K562 (cell line): ENCODE data around the gene KMT2C. TPM values are rescaled to one million over a fixed set of nuclear protein-coding genes. Genes with fewer than 3 reads are reported as not detected.
A peak's percentile ranks its signal among the peaks of the same experiment; 100 is the strongest.
"Not testable (repeated sequence)": the region's sequence is repeated elsewhere in the genome, so short reads cannot be mapped to it uniquely, and the experiment has no call there.

Source experiments
- ARNT ChIP-seq, 2 experiments: fragments of 450-650 bp; IDR thresholded peaks; 2 replicates each; pipeline ENCODE4 v1.6.1; 2016; ENCODE audit warnings: mild to moderate bottlenecking in 1 of 2
- ATF1 ChIP-seq, 2 experiments: fragments of 450-650 bp in 1 of 2; IDR thresholded peaks; 2 replicates each; pipeline ENCODE4 v1.6.1; 2016; ENCODE audit warnings: missing compliant biosample characterization in 1 of 2, missing genetic modification characterization in 1 of 2
- DDX20 ChIP-seq: fragments of 450-650 bp; IDR thresholded peaks from 2 replicates; pipeline ENCODE4 v1.6.1; 2016; ENCODE audit warnings: missing genetic modification characterization, low read depth, mild to moderate bottlenecking, missing compliant biosample characterization, moderate library complexity
- EP400 ChIP-seq: fragments of 450-650 bp; IDR thresholded peaks from 2 replicates; pipeline ENCODE4 v1.6.1; 2017; ENCODE audit warnings: antibody characterized with exemption, mild to moderate bottlenecking, moderate library complexity
- ESRRA ChIP-seq: fragments of 450-650 bp; IDR thresholded peaks from 2 replicates; pipeline ENCODE4 v1.6.1; 2014; ENCODE audit warnings: low read depth, mild to moderate bottlenecking, moderate library complexity, borderline replicate concordance
- PML ChIP-seq: IDR thresholded peaks from 2 replicates; pipeline ENCODE4 v1.6.1; 2012; ENCODE audit warnings: low read length, inconsistent platforms
- POLR2A ChIP-seq: fragments of 450-650 bp; conservative IDR thresholded peaks from 2 replicates; pipeline ENCODE4 v1.6.1; 2016
- POLR2H ChIP-seq: IDR thresholded peaks from 2 replicates; pipeline ENCODE4 v1.6.1; 2016; ENCODE audit warnings: missing genetic modification characterization, low read depth, mild to moderate bottlenecking, control low read depth, missing compliant biosample characterization, moderate library complexity
- SMC3 ChIP-seq: conservative IDR thresholded peaks from 2 replicates; pipeline ENCODE4 v1.6.1; 2011; ENCODE audit warnings: low read depth, low read length, improper control_type of control experiment; ENCODE audit not compliant: insufficient read depth
- ZFX ChIP-seq: sonication (generic); formaldehyde crosslinking; IDR thresholded peaks from 2 replicates; pipeline ENCODE4 v1.8.0; 2022; ENCODE audit warnings: mild to moderate bottlenecking, missing genetic modification reagents, moderate library complexity
- polyA plus RNA-seq, 8 experiments: library from polyadenylated mRNA; depleted of rRNA in 4 of 8; stranded (reverse) in 5 of 8; unstranded in 3 of 8; fragments of >200 nt; fragmentation: Nextera tagmentation in 2 of 8; fragmentation: Illumina TruSeq in 1 of 8; extraction: Ambion mirVana in 2 of 8; extraction: Trizol in 1 of 8; gene quantifications; 2 replicates each; pipeline versions ENCODE4 v1.2.1 to v1.2.3, GENCODE V29; 2011 to 2014; ENCODE audit warnings: inconsistent platforms in 1 of 8, missing spikeins in 1 of 8
- total RNA-seq, 7 experiments: library from RNA; depleted of rRNA in 6 of 7; stranded (reverse); fragments of >200 nt in 6 of 7; fragmentation: Illumina TruSeq in 2 of 7; extraction: Trizol in 2 of 7; gene quantifications; 2 replicates each; pipeline versions ENCODE4 v1.2.1 to v1.2.3, GENCODE V29; 2011 to 2021; ENCODE audit warnings: low replicate concordance in 1 of 7
- TF ChIP-seq, protein P1 (sequence below), 2 experiments: fragments of 450-650 bp in 1 of 2; sonication (generic) in 1 of 2; formaldehyde crosslinking in 1 of 2; IDR thresholded peaks in 1 of 2; conservative IDR thresholded peaks in 1 of 2; 2 replicates each; pipeline versions ENCODE4 v1.6.1 to v1.8.1; 2016 to 2023; ENCODE audit warnings: mild to moderate bottlenecking in 2 of 2, moderate library complexity in 2 of 2, inconsistent platforms in 1 of 2, missing genetic modification reagents in 1 of 2
- TF ChIP-seq, protein P2 (sequence below), 2 experiments: fragments of 450-650 bp in 1 of 2; sonication (generic) in 1 of 2; formaldehyde crosslinking in 1 of 2; IDR thresholded peaks; 2 replicates each; pipeline versions ENCODE4 v1.7.1 to v1.9.0; 2016 to 2022; ENCODE audit warnings: inconsistent platforms in 1 of 2, mild to moderate bottlenecking in 1 of 2, missing genetic modification reagents in 1 of 2
- TF ChIP-seq, protein P3 (sequence below), 2 experiments: fragments of 450-650 bp; IDR thresholded peaks; 2 replicates each; pipeline ENCODE4 v1.6.1; 2016

The KMT2C gene
- total and polyA plus RNA-seq, 9 of the 15 experiments (the other 6 are each of a cell fraction or from before 2014, with no cell fraction given), result 4.9 to 67.8 (median 27.1) TPM

DNA sequence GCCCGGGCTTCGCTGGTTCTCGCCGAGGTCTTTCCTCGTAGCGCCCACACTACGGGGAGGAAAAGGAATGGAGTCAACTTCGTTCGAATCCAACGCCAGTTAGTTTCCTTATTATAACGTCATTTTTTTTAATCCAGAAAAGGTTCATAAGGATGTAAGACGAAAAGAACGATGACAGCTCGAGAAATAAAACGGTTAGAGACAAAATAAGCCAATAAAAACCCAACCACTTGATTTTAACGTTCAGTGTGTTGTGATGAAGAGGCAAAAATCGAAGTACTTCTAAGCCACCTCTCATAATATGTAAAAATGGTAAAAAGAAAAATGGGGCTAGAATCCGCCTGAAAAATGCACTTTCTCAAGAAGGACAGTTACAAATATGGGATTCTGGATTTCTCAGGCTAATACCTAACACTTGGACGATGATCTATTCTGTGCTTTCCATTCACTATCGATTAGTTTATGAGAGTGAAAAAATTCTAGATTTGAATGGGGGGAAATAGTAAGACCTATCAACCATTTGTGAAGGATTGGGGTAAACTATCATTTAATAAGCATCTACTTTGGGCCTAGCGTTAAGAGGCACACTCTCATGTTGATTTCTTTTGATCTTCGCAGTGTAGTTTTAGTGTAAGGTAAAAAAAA, 1.2 kb upstream of the KMT2C start (continued):
- TF ChIP-seq ZFX (CRISPR knock-in tag) (peak; percentile 28; the same call in 1 of the 2 replicates), SMC3 (peak; percentile 39; the same call in 1 of the 2 replicates), EP400 (0 out of 2 replicates have a peak, but pooled peaks have one; percentile 4), PML (peak; percentile 10; the same call in 1 of the 2 replicates), POLR2A (peak; percentile 1; the same call in 1 of the 2 replicates), POLR2H (peak; percentile 45; the same call in 1 of the 2 replicates), DDX20 (0 out of 2 replicates have a peak, but pooled peaks have one; percentile 36), ATF1 (tag; IDR thresholded peaks at IDR 0.05) (peak; percentile 42; the same call in 1 of the 2 replicates), ARNT (IDR thresholded peaks at IDR 0.05) (0 out of 4 replicates have a peak, but pooled peaks of 1 of the 2 experiments have one; percentile 21), ESRRA (0 out of 2 replicates have a peak, but pooled peaks have one; percentile 2)
- TF ChIP-seq, protein P1, sequence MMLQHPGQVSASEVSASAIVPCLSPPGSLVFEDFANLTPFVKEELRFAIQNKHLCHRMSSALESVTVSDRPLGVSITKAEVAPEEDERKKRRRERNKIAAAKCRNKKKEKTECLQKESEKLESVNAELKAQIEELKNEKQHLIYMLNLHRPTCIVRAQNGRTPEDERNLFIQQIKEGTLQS (IDR thresholded peaks at IDR 0.05), result not testable (repeated sequence)
- TF ChIP-seq, protein P1 (CRISPR knock-in tag; conservative IDR thresholded peaks at IDR 0.05), result 0 out of 2 replicates have a peak, but pooled peaks have one; percentile 5
- not testable (repeated sequence) for TF ChIP-seq ATF1 (CRISPR knock-in tag; IDR thresholded peaks at IDR 0.05)
- TF ChIP-seq, protein P2, sequence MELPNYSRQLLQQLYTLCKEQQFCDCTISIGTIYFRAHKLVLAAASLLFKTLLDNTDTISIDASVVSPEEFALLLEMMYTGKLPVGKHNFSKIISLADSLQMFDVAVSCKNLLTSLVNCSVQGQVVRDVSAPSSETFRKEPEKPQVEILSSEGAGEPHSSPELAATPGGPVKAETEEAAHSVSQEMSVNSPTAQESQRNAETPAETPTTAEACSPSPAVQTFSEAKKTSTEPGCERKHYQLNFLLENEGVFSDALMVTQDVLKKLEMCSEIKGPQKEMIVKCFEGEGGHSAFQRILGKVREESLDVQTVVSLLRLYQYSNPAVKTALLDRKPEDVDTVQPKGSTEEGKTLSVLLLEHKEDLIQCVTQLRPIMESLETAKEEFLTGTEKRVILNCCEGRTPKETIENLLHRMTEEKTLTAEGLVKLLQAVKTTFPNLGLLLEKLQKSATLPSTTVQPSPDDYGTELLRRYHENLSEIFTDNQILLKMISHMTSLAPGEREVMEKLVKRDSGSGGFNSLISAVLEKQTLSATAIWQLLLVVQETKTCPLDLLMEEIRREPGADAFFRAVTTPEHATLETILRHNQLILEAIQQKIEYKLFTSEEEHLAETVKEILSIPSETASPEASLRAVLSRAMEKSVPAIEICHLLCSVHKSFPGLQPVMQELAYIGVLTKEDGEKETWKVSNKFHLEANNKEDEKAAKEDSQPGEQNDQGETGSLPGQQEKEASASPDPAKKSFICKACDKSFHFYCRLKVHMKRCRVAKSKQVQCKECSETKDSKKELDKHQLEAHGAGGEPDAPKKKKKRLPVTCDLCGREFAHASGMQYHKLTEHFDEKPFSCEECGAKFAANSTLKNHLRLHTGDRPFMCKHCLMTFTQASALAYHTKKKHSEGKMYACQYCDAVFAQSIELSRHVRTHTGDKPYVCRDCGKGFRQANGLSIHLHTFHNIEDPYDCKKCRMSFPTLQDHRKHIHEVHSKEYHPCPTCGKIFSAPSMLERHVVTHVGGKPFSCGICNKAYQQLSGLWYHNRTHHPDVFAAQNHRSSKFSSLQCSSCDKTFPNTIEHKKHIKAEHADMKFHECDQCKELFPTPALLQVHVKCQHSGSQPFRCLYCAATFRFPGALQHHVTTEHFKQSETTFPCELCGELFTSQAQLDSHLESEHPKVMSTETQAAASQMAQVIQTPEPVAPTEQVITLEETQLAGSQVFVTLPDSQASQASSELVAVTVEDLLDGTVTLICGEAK (IDR thresholded peaks at IDR 0.05), result peak; percentile 75
- TF ChIP-seq, protein P2 (CRISPR knock-in tag; IDR thresholded peaks at IDR 0.05), result not testable (repeated sequence)
- TF ChIP-seq, protein P3, sequence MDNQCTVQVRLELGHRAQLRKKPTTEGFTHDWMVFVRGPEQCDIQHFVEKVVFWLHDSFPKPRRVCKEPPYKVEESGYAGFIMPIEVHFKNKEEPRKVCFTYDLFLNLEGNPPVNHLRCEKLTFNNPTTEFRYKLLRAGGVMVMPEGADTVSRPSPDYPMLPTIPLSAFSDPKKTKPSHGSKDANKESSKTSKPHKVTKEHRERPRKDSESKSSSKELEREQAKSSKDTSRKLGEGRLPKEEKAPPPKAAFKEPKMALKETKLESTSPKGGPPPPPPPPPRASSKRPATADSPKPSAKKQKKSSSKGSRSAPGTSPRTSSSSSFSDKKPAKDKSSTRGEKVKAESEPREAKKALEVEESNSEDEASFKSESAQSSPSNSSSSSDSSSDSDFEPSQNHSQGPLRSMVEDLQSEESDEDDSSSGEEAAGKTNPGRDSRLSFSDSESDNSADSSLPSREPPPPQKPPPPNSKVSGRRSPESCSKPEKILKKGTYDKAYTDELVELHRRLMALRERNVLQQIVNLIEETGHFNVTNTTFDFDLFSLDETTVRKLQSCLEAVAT (IDR thresholded peaks at IDR 0.05), result 0 out of 4 replicates have a peak, but pooled peaks of 1 of the 2 experiments have one; percentile 20
